Stimulated activated CD8-positive, alpha-beta memory T cell treated with anti-CD3 and anti-CD28 coated beads, Interleukin-12 subunit alpha, Interleukin-12 subunit beta, amount 100 ng/mL, for 1 hour (primary cell): Measurements from ENCODE around the gene CPA4.

ENCODE experiments used
- DNase-seq: peaks from one replicate; pipeline ENCODE4 v3.0.0-alpha.2; 2020; ENCODE audit warnings: low read depth

The CPA4 gene

GRCh38 chr7:130275826-130276297, 17.1 kb upstream of the CPA4 start:
- DNase-seq = no peak

GRCh38 chr7:130276796-130277762, 15.9 kb upstream of the CPA4 start:
- DNase-seq = no peak

- DNase-seq = no peak
Observed at GRCh38 chr7:130277763-130278643, 15.0 kb upstream of the CPA4 start.

- DNase-seq = no peak
Observed at GRCh38 chr7:130278860-130279259, 14.1 kb upstream of the CPA4 start.

- DNase-seq = no peak
Observed at GRCh38 chr7:130279286-130279685, 13.7 kb upstream of the CPA4 start.

- no peak for DNase-seq
Observed at GRCh38 chr7:130279906-130280305, 13.1 kb upstream of the CPA4 start.

GRCh38 chr7:130281260-130281659, 11.7 kb upstream of the CPA4 start:
- no peak for DNase-seq

GRCh38 chr7:130286881-130287280, 6.1 kb upstream of the CPA4 start:
- no peak for DNase-seq

GRCh38 chr7:130288168-130288567, 4.8 kb upstream of the CPA4 start:
- DNase-seq = no peak

- no peak for DNase-seq
Observed at GRCh38 chr7:130288829-130289228, 4.1 kb upstream of the CPA4 start.

GRCh38 chr7:130289478-130289877, 3.5 kb upstream of the CPA4 start:
- no peak for DNase-seq

GRCh38 chr7:130290745-130291144, 2.2 kb upstream of the CPA4 start:
- no peak for DNase-seq

GRCh38 chr7:130293521-130293920, 560 bp downstream of the CPA4 start:
- DNase-seq = no peak

GRCh38 chr7:130294314-130294713, 1.4 kb downstream of the CPA4 start:
- no peak for DNase-seq

- no peak for DNase-seq
Observed at GRCh38 chr7:130296221-130296951, 3.4 kb downstream of the CPA4 start.

GRCh38 chr7:130297628-130298543, 4.9 kb downstream of the CPA4 start:
- DNase-seq = no peak

- DNase-seq = no peak
Observed at GRCh38 chr7:130298544-130299326, 5.8 kb downstream of the CPA4 start.

GRCh38 chr7:130299866-130300265, 6.9 kb downstream of the CPA4 start:
- no peak for DNase-seq

- no peak for DNase-seq
Observed at GRCh38 chr7:130301501-130302020, 8.6 kb downstream of the CPA4 start.

GRCh38 chr7:130302649-130303048, 9.7 kb downstream of the CPA4 start:
- no peak for DNase-seq
